ENCODE results near the gene SLC22A23.
A peak's percentile ranks its signal among the peaks of the same experiment; 100 is the strongest.

Gene SLC22A23

DNA sequence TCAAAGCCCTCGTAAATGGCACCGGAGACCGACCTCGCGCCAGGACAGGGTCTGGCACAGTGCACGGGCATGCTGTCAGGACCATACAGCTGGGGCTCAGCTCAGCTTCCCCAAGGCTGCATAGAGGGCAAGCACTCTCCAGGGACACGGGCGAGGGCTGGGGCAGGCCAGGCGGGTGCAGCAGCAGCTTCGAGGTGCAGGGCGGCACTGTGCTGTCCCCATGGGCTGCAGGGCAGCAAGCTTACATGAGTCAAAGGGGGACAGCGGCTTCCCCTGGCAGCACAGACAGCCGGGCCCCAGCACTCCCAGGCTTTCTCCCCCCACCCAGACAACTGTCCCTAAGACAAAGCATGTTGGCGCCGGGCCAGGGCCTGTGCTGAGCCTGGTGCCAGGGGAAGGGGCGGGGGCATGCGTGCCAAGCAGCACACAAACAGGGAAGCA lies 172.4 kb downstream of the SLC22A23 start:
- TF ChIP-seq ZBTB7A (IDR thresholded peaks at IDR 0.05; ENCODE audit: low read depth) (no peak), TEAD4 (IDR thresholded peaks at IDR 0.05) (no peak), CREB1 (IDR thresholded peaks at IDR 0.05; ENCODE audit: low read depth) (no peak), NFIC (IDR thresholded peaks at IDR 0.05) (peak; percentile 64; the same call in 1 of the 2 replicates), TAF1 (IDR thresholded peaks at IDR 0.05; ENCODE audit: low read depth) (no peak)

DNA sequence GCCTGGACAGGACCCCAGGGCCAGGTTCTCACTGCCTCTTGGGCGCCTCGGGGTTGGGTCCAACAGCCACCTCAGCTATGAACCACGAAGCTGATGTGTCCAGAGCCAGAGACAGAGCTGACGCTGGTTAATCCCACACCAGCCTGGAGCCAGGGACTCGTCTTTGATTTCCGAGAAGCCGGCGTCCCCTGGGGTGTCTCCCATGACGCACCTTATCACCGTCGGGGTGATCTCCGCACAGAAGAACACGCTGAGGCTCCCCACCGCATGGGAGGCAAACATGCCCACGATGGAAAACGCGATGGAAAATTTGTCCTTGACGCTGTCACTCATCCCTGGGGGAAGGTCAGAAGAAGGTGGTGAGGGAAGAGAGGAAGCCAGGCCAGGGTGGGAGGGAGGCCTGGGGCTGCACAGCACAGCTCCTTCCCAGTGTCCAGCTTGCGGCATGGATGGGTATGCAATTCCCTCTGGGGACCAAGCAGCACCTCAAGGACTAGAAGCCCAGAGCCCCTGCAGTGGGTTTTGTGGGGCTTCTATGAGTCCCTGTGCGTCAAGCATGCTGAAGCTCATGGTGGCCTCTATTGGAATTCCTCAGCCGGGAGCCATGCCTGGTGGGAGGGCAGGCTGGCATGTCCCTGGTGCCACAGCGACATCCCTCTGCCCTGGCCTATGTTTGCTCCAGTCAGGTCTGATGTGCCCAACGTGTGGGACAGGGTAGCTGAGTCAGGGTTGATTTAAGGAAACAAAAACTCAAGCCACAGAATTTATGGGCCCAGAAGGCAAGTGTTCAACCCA lies 173.0 kb downstream of the SLC22A23 start:
- TF ChIP-seq EGR1 (IDR thresholded peaks at IDR 0.05) (no peak), NFIC (IDR thresholded peaks at IDR 0.05) (no peak), TAF1 (IDR thresholded peaks at IDR 0.05; ENCODE audit: low read depth) (no peak), EP300 (IDR thresholded peaks at IDR 0.05; ENCODE audit: borderline replicate concordance) (no peak)

DNA sequence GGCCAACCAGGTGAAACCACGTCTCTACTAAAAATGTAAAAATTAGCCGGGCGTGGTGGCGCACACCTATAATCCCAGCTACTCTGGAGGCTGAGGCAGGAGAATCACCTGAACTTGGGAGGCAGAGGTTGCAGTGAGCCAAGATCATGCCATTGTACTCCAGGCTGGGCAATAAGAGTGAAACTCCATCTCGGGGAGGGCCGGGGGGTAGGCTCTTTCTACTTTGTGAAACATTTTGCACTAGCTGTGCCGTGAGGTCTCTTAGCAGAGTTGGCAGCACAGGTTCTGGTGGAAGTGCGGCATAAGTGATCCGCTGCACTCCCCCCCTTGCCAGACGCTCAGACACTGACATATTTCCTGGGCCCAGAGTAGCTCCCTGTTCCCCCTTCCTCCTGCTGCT lies 173.6 kb downstream of the SLC22A23 start:
- TF ChIP-seq CREB1 (IDR thresholded peaks at IDR 0.05; ENCODE audit: low read depth) (no peak), FOXM1 (IDR thresholded peaks at IDR 0.05; ENCODE audit: borderline replicate concordance, low read depth) (no peak), NFIC (IDR thresholded peaks at IDR 0.05) (no peak), TEAD4 (IDR thresholded peaks at IDR 0.05) (no peak), YY1 (IDR thresholded peaks at IDR 0.05; ENCODE audit: low read depth) (no peak), TAF1 (IDR thresholded peaks at IDR 0.05; ENCODE audit: low read depth) (no peak), EGR1 (IDR thresholded peaks at IDR 0.05) (no peak), TCF12 (IDR thresholded peaks at IDR 0.05; ENCODE audit: low read depth) (no peak), RAD21 (IDR thresholded peaks at IDR 0.05; ENCODE audit: low read depth) (no peak), CEBPB (IDR thresholded peaks at IDR 0.05) (no peak), ZBTB7A (IDR thresholded peaks at IDR 0.05; ENCODE audit: low read depth) (no peak), EP300 (IDR thresholded peaks at IDR 0.05; ENCODE audit: borderline replicate concordance) (no peak)
- TF ChIP-seq, protein P1, sequence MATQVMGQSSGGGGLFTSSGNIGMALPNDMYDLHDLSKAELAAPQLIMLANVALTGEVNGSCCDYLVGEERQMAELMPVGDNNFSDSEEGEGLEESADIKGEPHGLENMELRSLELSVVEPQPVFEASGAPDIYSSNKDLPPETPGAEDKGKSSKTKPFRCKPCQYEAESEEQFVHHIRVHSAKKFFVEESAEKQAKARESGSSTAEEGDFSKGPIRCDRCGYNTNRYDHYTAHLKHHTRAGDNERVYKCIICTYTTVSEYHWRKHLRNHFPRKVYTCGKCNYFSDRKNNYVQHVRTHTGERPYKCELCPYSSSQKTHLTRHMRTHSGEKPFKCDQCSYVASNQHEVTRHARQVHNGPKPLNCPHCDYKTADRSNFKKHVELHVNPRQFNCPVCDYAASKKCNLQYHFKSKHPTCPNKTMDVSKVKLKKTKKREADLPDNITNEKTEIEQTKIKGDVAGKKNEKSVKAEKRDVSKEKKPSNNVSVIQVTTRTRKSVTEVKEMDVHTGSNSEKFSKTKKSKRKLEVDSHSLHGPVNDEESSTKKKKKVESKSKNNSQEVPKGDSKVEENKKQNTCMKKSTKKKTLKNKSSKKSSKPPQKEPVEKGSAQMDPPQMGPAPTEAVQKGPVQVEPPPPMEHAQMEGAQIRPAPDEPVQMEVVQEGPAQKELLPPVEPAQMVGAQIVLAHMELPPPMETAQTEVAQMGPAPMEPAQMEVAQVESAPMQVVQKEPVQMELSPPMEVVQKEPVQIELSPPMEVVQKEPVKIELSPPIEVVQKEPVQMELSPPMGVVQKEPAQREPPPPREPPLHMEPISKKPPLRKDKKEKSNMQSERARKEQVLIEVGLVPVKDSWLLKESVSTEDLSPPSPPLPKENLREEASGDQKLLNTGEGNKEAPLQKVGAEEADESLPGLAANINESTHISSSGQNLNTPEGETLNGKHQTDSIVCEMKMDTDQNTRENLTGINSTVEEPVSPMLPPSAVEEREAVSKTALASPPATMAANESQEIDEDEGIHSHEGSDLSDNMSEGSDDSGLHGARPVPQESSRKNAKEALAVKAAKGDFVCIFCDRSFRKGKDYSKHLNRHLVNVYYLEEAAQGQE (IDR thresholded peaks at IDR 0.05; ENCODE audit: low read depth) = no peak
- TF ChIP-seq, protein P2, sequence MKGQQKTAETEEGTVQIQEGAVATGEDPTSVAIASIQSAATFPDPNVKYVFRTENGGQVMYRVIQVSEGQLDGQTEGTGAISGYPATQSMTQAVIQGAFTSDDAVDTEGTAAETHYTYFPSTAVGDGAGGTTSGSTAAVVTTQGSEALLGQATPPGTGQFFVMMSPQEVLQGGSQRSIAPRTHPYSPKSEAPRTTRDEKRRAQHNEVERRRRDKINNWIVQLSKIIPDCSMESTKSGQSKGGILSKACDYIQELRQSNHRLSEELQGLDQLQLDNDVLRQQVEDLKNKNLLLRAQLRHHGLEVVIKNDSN (IDR thresholded peaks at IDR 0.05) = no peak
- TF ChIP-seq, protein P3, sequence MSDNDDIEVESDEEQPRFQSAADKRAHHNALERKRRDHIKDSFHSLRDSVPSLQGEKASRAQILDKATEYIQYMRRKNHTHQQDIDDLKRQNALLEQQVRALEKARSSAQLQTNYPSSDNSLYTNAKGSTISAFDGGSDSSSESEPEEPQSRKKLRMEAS (IDR thresholded peaks at IDR 0.05) = no peak

DNA sequence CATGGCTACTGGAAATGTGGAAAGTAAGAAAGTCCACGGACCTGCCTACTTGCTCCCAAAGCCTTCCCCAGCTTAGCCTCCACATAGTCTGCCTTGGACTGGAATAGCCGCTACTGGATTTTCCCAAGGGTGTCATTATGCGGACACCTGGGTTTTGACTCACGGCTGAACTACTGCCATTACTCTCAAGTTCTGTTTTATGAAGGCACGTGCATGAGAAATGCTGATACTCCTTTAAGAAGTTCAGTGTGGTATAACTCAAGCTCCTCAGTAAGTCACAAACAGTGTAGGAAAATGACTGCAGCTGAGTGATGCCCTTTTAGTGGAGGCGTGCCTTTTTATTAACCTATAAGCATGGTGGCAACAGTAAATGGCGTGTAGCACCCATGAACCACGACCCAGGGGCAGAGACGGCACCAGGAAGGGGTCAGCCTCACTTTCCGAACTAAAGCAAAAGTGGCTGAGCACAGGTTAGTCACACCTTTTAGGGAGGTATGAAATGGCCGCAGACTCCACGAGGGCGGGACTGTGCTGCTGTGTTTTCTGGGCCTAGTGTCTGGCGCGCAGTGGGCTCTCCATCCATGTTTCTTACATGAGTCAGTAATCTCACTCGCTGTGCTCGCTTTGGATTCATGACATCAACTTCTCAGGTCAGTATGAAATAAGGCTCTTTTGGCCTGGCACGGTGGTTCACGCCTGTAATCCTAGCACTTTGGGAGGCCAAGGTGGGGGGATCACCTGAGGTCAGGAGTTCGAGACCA lies 174.2 kb downstream of the SLC22A23 start:
- TF ChIP-seq FOXM1 (IDR thresholded peaks at IDR 0.05; ENCODE audit: borderline replicate concordance, low read depth) = no peak
- TF ChIP-seq RAD21 (IDR thresholded peaks at IDR 0.05; ENCODE audit: low read depth) = no peak
- TF ChIP-seq, protein P3 (IDR thresholded peaks at IDR 0.05) = no peak
- no peak for TF ChIP-seq CREB1 (IDR thresholded peaks at IDR 0.05; ENCODE audit: low read depth)
- TF ChIP-seq, protein P2 (IDR thresholded peaks at IDR 0.05) = no peak
- no peak for TF ChIP-seq TCF12 (IDR thresholded peaks at IDR 0.05; ENCODE audit: low read depth)
- no peak for TF ChIP-seq NFIC (IDR thresholded peaks at IDR 0.05)
- no peak for TF ChIP-seq CEBPB (IDR thresholded peaks at IDR 0.05)
- TF ChIP-seq EGR1 (IDR thresholded peaks at IDR 0.05) = no peak
- no peak for TF ChIP-seq TEAD4 (IDR thresholded peaks at IDR 0.05)
- TF ChIP-seq, protein P1 (IDR thresholded peaks at IDR 0.05; ENCODE audit: low read depth) = no peak
- TF ChIP-seq ZBTB7A (IDR thresholded peaks at IDR 0.05; ENCODE audit: low read depth) = no peak
- TF ChIP-seq TAF1 (IDR thresholded peaks at IDR 0.05; ENCODE audit: low read depth) = no peak
- TF ChIP-seq YY1 (IDR thresholded peaks at IDR 0.05; ENCODE audit: low read depth) = no peak
- TF ChIP-seq EP300 (IDR thresholded peaks at IDR 0.05; ENCODE audit: borderline replicate concordance) = no peak
